Measurements from ENCODE around the gene PIGR.

PIGR gene

DNA sequence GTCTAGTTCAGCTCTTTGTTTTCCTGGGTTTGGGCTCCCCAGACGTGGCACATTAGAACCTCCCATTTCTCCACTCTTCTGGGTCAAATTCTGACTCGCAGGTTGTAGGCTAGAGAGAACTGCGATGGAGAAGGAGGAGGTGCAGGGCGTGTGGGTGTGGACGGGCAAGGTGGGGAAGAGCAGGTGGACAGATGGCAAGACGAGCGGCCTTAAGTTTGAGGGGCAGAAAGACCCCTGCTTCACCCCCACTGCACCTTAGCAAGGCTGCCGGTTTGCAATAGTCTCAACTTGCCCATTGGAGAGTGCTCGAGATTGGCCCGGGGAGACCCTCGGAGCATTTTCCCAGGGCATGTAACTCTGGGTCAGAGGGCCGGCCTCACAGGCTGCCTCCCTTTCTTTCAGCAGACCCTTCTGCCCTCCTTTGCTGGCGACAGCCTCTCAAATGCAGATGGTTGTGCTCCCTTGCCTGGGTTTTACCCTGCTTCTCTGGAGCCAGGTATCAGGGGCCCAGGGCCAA is 47.3 kb downstream of the PIGR start:
- Histone ChIP-seq H3K27ac (ENCODE audit: low read depth, low read length) (no peak overlapping the region), H2BK120ac (ENCODE audit: low read depth, low read length) (no peak overlapping the region), H4K5ac (ENCODE audit: low read length) (no peak overlapping the region), H3K4me3 (ENCODE audit: low read length) (no peak overlapping the region), H3K18ac (ENCODE audit: low read length) (no peak overlapping the region), H3K79me2 (ENCODE audit: control insufficient read depth, insufficient read depth, low read length) (no peaks in the 10 kb centered on the region), H3K56ac (ENCODE audit: low read length) (no peak overlapping the region), H3K4me2 (ENCODE audit: low read length) (no peak overlapping the region), H2BK5ac (ENCODE audit: low read length) (no peak overlapping the region), H3K36me3 (ENCODE audit: control insufficient read depth, insufficient read depth, low read length) (no peaks in the 10 kb centered on the region), H3K4me1 (ENCODE audit: control insufficient read depth, low read depth, low read length) (peaks cover 4% of the 10 kb centered on the region), H3K27me3 (ENCODE audit: insufficient read depth, low read length, poor library complexity) (no peaks in the 10 kb centered on the region), H3K9ac (ENCODE audit: low read length) (no peak overlapping the region), H3K79me1 (ENCODE audit: low read length) (no peaks in the 10 kb centered on the region), H2BK15ac (replicated peaks; ENCODE audit: low read depth) (no peak overlapping the region), H2AK5ac (ENCODE audit: low read length) (no peak overlapping the region), H3K23ac (ENCODE audit: low read length) (no peak overlapping the region), H3K4ac (ENCODE audit: low read depth, low read length) (no peak overlapping the region), H4K8ac (ENCODE audit: low read depth, low read length) (no peak overlapping the region)
- no peak for DNase-seq
- WGBS (ENCODE audit: extremely low coverage, insufficient coverage, low lambda C conversion rate) = no CpG with 5 or more reads among the region's 13 CpGs

DNA sequence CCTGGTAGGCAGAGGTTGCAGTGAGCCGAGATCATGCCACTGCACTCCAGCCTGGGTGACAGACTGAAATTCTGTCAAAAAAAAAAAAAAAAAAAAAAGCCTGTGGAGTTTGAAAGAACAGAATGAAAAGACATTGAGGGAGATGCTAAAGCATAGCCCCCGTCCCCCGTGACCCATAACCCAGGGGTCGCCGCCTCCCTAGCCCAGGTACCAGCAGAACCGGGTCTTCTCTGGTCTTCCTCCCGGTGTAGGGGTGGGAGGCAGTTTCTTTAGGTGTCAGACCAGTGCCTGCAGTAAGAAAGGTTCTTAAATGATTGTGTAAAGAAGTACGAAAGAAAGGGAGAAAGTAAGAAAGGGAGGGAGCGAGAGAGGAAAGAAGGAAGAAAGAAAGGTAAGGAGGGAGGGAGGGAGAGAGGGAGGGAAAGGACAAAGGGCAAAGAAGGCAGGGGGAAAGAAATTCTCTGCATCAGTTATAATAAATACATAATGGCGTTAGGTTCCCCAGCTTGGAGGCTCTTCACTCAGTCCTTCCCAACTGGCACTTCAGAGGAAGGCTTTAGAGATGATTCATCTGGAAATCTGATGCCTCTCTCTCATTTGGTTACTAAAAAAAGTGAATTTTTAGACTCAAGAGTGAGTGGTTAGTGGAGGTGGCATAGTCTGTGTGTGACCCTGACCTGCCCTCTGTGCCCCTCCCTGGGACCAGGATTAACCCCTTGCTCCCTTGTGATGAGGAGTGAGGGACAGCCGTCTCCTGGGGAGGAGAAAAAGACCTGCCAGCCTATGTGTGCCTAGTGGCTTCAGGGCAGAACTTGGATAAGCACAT is 48.0 kb downstream of the PIGR start:
- 100% methylated on average over 2 of the region's 11 CpGs for WGBS (ENCODE audit: extremely low coverage, insufficient coverage, low lambda C conversion rate)
- Histone ChIP-seq H3K56ac (ENCODE audit: low read length) (no peak overlapping the region), H3K4me3 (ENCODE audit: low read length) (no peak overlapping the region), H3K79me2 (ENCODE audit: control insufficient read depth, insufficient read depth, low read length) (no peaks in the 10 kb centered on the region), H3K4me2 (ENCODE audit: low read length) (no peak overlapping the region), H3K18ac (ENCODE audit: low read length) (no peak overlapping the region), H4K8ac (ENCODE audit: low read depth, low read length) (no peak overlapping the region), H4K5ac (ENCODE audit: low read length) (no peak overlapping the region), H2BK15ac (replicated peaks; ENCODE audit: low read depth) (no peak overlapping the region), H3K4me1 (ENCODE audit: control insufficient read depth, low read depth, low read length) (peaks cover 4% of the 10 kb centered on the region), H2BK120ac (ENCODE audit: low read depth, low read length) (no peak overlapping the region), H3K27me3 (ENCODE audit: insufficient read depth, low read length, poor library complexity) (no peaks in the 10 kb centered on the region), H2AK5ac (ENCODE audit: low read length) (no peak overlapping the region), H3K79me1 (ENCODE audit: low read length) (no peaks in the 10 kb centered on the region), H3K4ac (ENCODE audit: low read depth, low read length) (no peak overlapping the region), H2BK5ac (ENCODE audit: low read length) (no peak overlapping the region), H3K36me3 (ENCODE audit: control insufficient read depth, insufficient read depth, low read length) (no peaks in the 10 kb centered on the region), H3K23ac (ENCODE audit: low read length) (no peak overlapping the region), H3K27ac (ENCODE audit: low read depth, low read length) (no peak overlapping the region), H3K9ac (ENCODE audit: low read length) (no peak overlapping the region)
- DNase-seq = no peak

DNA sequence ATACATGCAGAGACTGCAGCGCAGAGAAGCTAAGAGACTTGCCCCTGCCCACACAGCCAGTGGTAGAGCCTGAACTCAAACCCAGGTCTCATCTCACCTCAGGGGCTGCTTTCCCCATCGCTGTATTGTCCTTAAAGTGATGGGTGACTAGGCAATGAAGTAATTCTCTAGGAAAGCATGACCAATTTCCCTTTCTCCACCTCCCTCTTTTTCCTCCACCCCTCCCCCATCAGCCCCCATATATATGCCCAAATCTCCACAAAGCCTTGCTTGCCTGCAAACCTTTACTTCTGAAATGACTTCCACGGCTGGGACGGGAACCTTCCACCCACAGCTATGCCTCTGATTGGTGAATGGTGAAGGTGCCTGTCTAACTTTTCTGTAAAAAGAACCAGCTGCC is 49.1 kb downstream of the PIGR start, which contains the start of gene IL24:
Gene IL24, plus strand, starts transcription at position 269 of the 400 bp plus-strand sequence. CDS start 390 bp downstream, outside the sequence.
- Histone ChIP-seq H3K27me3 (ENCODE audit: insufficient read depth, low read length, poor library complexity) (no peaks in the 10 kb centered on the region), H3K18ac (ENCODE audit: low read length) (no peak within 1 kb of the TSS), H3K56ac (ENCODE audit: low read length) (no peak within 1 kb of the TSS), H3K4me1 (ENCODE audit: control insufficient read depth, low read depth, low read length) (peaks cover 4% of the 10 kb centered on the region), H2BK5ac (ENCODE audit: low read length) (no peak within 1 kb of the TSS), H3K27ac (ENCODE audit: low read depth, low read length) (no peak within 1 kb of the TSS), H3K79me2 (ENCODE audit: control insufficient read depth, insufficient read depth, low read length) (no peaks in the 10 kb centered on the region), H2AK5ac (ENCODE audit: low read length) (no peak within 1 kb of the TSS), H3K4me3 (ENCODE audit: low read length) (no peak within 1 kb of the TSS), H4K5ac (ENCODE audit: low read length) (no peak within 1 kb of the TSS), H3K4ac (ENCODE audit: low read depth, low read length) (no peak within 1 kb of the TSS), H2BK120ac (ENCODE audit: low read depth, low read length) (no peak within 1 kb of the TSS), H3K23ac (ENCODE audit: low read length) (peak within 1 kb of the TSS; percentile 51), H3K36me3 (ENCODE audit: control insufficient read depth, insufficient read depth, low read length) (no peaks in the 10 kb centered on the region), H3K4me2 (ENCODE audit: low read length) (no peak within 1 kb of the TSS), H3K79me1 (ENCODE audit: low read length) (no peaks in the 10 kb centered on the region), H3K9ac (ENCODE audit: low read length) (no peak within 1 kb of the TSS), H2BK15ac (replicated peaks; ENCODE audit: low read depth) (no peak within 1 kb of the TSS), H4K8ac (ENCODE audit: low read depth, low read length) (no peak within 1 kb of the TSS)
- WGBS (ENCODE audit: extremely low coverage, insufficient coverage, low lambda C conversion rate) = no CpG with 5 or more reads among the region's 4 CpGs
- no peak for DNase-seq

DNA sequence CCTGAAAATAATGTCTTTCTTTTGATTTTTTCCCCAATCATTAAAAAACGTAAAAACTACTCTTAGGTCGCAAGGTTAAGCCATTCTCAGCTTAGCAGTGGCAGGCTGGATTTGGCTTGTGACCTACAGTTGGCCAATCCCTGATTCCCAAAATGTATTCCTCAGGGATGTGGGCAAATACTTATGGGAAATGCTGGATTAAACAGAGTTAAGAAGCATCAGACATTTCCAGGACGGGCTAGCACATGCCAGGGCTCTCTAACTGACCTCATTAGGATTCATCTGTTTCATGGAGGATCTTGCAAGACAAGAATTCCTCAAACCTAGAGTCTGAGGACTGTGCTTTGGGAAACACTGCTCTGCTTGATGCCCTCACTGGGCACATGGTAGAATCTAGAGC is 50.0 kb downstream of the PIGR start:
- H2BK5ac ChIP-seq (ENCODE audit: low read length) = no peak overlapping the region
- H3K79me1 ChIP-seq (ENCODE audit: low read length) = no peaks in the 10 kb centered on the region
- H2BK120ac ChIP-seq (ENCODE audit: low read depth, low read length) = no peak overlapping the region
- H4K8ac ChIP-seq (ENCODE audit: low read depth, low read length) = no peak overlapping the region
- no peak overlapping the region for H3K27ac ChIP-seq (ENCODE audit: low read depth, low read length)
- no peak overlapping the region for H2AK5ac ChIP-seq (ENCODE audit: low read length)
- no peak for DNase-seq
- no peak overlapping the region for H3K4me3 ChIP-seq (ENCODE audit: low read length)
- H3K56ac ChIP-seq (ENCODE audit: low read length) = no peak overlapping the region
- no peak overlapping the region for H3K4ac ChIP-seq (ENCODE audit: low read depth, low read length)
- H3K18ac ChIP-seq (ENCODE audit: low read length) = no peak overlapping the region
- no peak overlapping the region for H2BK15ac ChIP-seq (replicated peaks; ENCODE audit: low read depth)
- H4K5ac ChIP-seq (ENCODE audit: low read length) = no peak overlapping the region
- H3K4me1 ChIP-seq (ENCODE audit: control insufficient read depth, low read depth, low read length) = peaks cover 4% of the 10 kb centered on the region
- WGBS (ENCODE audit: extremely low coverage, insufficient coverage, low lambda C conversion rate) = no CpG with 5 or more reads among the region's 3 CpGs
- H3K4me2 ChIP-seq (ENCODE audit: low read length) = no peak overlapping the region
- no peaks in the 10 kb centered on the region for H3K27me3 ChIP-seq (ENCODE audit: insufficient read depth, low read length, poor library complexity)
- H3K9ac ChIP-seq (ENCODE audit: low read length) = no peak overlapping the region
- H3K36me3 ChIP-seq (ENCODE audit: control insufficient read depth, insufficient read depth, low read length) = no peaks in the 10 kb centered on the region
- H3K79me2 ChIP-seq (ENCODE audit: control insufficient read depth, insufficient read depth, low read length) = no peaks in the 10 kb centered on the region
- peak overlapping the region; percentile 51 for H3K23ac ChIP-seq (ENCODE audit: low read length)

DNA sequence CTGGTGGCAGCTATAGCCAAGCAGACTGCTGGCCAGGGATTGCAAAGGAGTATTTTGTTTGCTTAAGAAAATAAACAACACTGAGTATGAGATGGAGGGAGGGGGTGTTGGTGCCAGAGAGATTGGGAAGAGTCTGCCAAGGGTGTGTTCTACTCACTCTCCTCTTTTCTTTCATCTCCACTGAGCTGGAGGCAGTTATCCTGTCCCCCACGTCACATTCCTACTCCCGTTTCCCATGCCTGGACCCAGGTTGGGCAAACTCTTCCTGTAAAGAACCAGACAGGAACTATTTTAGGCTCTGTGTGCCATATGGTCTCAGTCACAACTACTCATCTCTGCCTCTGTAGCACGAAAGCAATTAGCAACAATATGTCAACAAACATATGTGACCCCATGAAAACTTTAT is 50.4 kb downstream of the PIGR start:
- no peak overlapping the region for H3K18ac ChIP-seq (ENCODE audit: low read length)
- no peak overlapping the region for H3K4ac ChIP-seq (ENCODE audit: low read depth, low read length)
- H2BK5ac ChIP-seq (ENCODE audit: low read length) = no peak overlapping the region
- no peaks in the 10 kb centered on the region for H3K36me3 ChIP-seq (ENCODE audit: control insufficient read depth, insufficient read depth, low read length)
- H2BK120ac ChIP-seq (ENCODE audit: low read depth, low read length) = no peak overlapping the region
- WGBS (ENCODE audit: extremely low coverage, insufficient coverage, low lambda C conversion rate) = no CpG with 5 or more reads among the region's 3 CpGs
- H2AK5ac ChIP-seq (ENCODE audit: low read length) = no peak overlapping the region
- no peak overlapping the region for H3K9ac ChIP-seq (ENCODE audit: low read length)
- no peak overlapping the region for H4K8ac ChIP-seq (ENCODE audit: low read depth, low read length)
- peaks cover 4% of the 10 kb centered on the region for H3K4me1 ChIP-seq (ENCODE audit: control insufficient read depth, low read depth, low read length)
- H3K23ac ChIP-seq (ENCODE audit: low read length) = no peak overlapping the region
- no peak overlapping the region for H4K5ac ChIP-seq (ENCODE audit: low read length)
- no peaks in the 10 kb centered on the region for H3K27me3 ChIP-seq (ENCODE audit: insufficient read depth, low read length, poor library complexity)
- H3K4me3 ChIP-seq (ENCODE audit: low read length) = no peak overlapping the region
- no peak overlapping the region for H3K4me2 ChIP-seq (ENCODE audit: low read length)
- H3K79me1 ChIP-seq (ENCODE audit: low read length) = no peaks in the 10 kb centered on the region
- H2BK15ac ChIP-seq (replicated peaks; ENCODE audit: low read depth) = no peak overlapping the region
- no peak overlapping the region for H3K56ac ChIP-seq (ENCODE audit: low read length)
- H3K27ac ChIP-seq (ENCODE audit: low read depth, low read length) = no peak overlapping the region
- no peaks in the 10 kb centered on the region for H3K79me2 ChIP-seq (ENCODE audit: control insufficient read depth, insufficient read depth, low read length)
- DNase-seq = no peak
